B cell (primary cell): ENCODE data around the gene SDF2L1. TPM values are rescaled to one million over a fixed set of nuclear protein-coding genes. Genes with fewer than 3 reads are reported as not detected.

Experiments used
- ATAC-seq: fragments of 200-7000 bp; cut with Tn5 transposase; one replicate; pipeline ENCODE4 v1.10.0; 2021; ENCODE audit warnings: low read depth, mild to moderate bottlenecking, moderate number of reproducible peaks, moderate library complexity
- CTCF ChIA-PET: fragments of 350-600 bp; sonication (Branson Sonifier 250); formaldehyde crosslinking; loops from one replicate; lab custom pipeline; 2021; ENCODE audit warnings: antibody characterized with exemption, inconsistent platforms; lab: Charles Lee
- POLR2A ChIA-PET: fragments of 350-600 bp; sonication (Branson Sonifier 250); formaldehyde crosslinking; loops from one replicate; lab custom pipeline; 2021; ENCODE audit warnings: antibody characterized with exemption; lab: Charles Lee
- DNase-seq: peaks from one replicate; pipeline ENCODE4 v3.0.0; 2013
- H2AFZ ChIP-seq: 2 replicates; pipeline ENCODE4 v1.6.1; 2012; ENCODE audit warnings: mild to moderate bottlenecking, low read depth, low read length; ENCODE audit not compliant: insufficient read depth, poor library complexity, severe bottlenecking
- H3K27ac ChIP-seq, 2 donors: 1 replicate in 1 of 2; 2 replicates in 1 of 2; pipeline ENCODE4 v1.5.1; 2012 to 2013; ENCODE audit warnings: low read length in 2 of 2, mild to moderate bottlenecking in 2 of 2, moderate library complexity in 1 of 2
- H3K27me3 ChIP-seq, 4 experiments: fragments of 200-600 bp in 1 of 4; sonication (generic) in 1 of 4; replicated peaks in 1 of 4; 1 replicate in 2 of 4; 2 replicates in 2 of 4; pipeline versions ENCODE4 v1.6.1 to v1.7.0; 2013 to 2016; ENCODE audit warnings: low read length in 3 of 4, mild to moderate bottlenecking in 2 of 4, mixed read lengths in 1 of 4, moderate library complexity in 1 of 4; ENCODE audit not compliant: insufficient read depth in 4 of 4, control insufficient read depth in 3 of 4; ENCODE audit errors: control extremely low read depth in 1 of 4
- H3K36me3 ChIP-seq, 2 experiments: replicated peaks in 1 of 2; 1 replicate in 1 of 2; 2 replicates in 1 of 2; pipeline versions ENCODE4 v1.6.1 to v1.7.1; 2013; ENCODE audit warnings: low read length in 1 of 2; ENCODE audit not compliant: insufficient read depth in 2 of 2, control insufficient read depth in 1 of 2; ENCODE audit errors: control extremely low read depth in 1 of 2, extremely low read depth in 1 of 2
- H3K4me1 ChIP-seq, 2 donors: fragments of 200-600 bp in 1 of 2; sonication (generic) in 1 of 2; 1 replicate in 1 of 2; 2 replicates in 1 of 2; pipeline versions ENCODE4 v1.5.1 to v1.6.1; 2013 to 2017; ENCODE audit warnings: low read length in 2 of 2; ENCODE audit not compliant: control insufficient read depth in 2 of 2, insufficient read depth in 2 of 2
- H3K4me2 ChIP-seq: replicated peaks from 2 replicates; pipeline ENCODE3; 2012; ENCODE audit warnings: mild to moderate bottlenecking, low read depth, low read length; ENCODE audit not compliant: poor library complexity, severe bottlenecking
- H3K4me3 ChIP-seq, 5 experiments: fragments of 200-600 bp in 1 of 5; sonication (generic) in 1 of 5; 1 replicate in 3 of 5; 2 replicates in 2 of 5; pipeline versions ENCODE4 v1.5.1 to v1.7.0; 2011 to 2016; ENCODE audit warnings: low read length in 4 of 5, mild to moderate bottlenecking in 4 of 5, low read depth in 2 of 5, control low read depth in 1 of 5, moderate library complexity in 1 of 5; ENCODE audit not compliant: insufficient read depth in 1 of 5; ENCODE audit errors: control extremely low read depth in 1 of 5, extremely low read depth in 1 of 5
- H3K79me2 ChIP-seq: fragments of 200-600 bp; sonication (generic); one replicate; pipeline ENCODE4 v1.6.0; 2016; ENCODE audit warnings: low read length; ENCODE audit not compliant: control insufficient read depth, insufficient read depth
- H3K9ac ChIP-seq: fragments of 200-600 bp; sonication (generic); 2 replicates; pipeline ENCODE4 v1.6.1; 2017; ENCODE audit warnings: mild to moderate bottlenecking, low read length, moderate library complexity
- H3K9me3 ChIP-seq, 3 donors: one replicate each; pipeline versions ENCODE4 v1.6.1 to v1.7.1; 2013; ENCODE audit warnings: low read length in 2 of 3; ENCODE audit not compliant: control insufficient read depth in 2 of 3, insufficient read depth in 1 of 3; ENCODE audit errors: control extremely low read depth in 1 of 3
- H4K20me1 ChIP-seq: 2 replicates; pipeline ENCODE4 v1.6.0; 2012; ENCODE audit warnings: mild to moderate bottlenecking, low read length; ENCODE audit not compliant: insufficient read depth, control insufficient read depth, poor library complexity, severe bottlenecking
- H3K27ac Mint-ChIP-seq: one replicate; pipeline ENCODE4 v1.8.0; 2021; ENCODE audit warnings: mixed read lengths
- H3K27me3 Mint-ChIP-seq: one replicate; pipeline ENCODE4 v1.8.0; 2021; ENCODE audit warnings: mixed read lengths
- H3K4me1 Mint-ChIP-seq: one replicate; pipeline ENCODE4 v1.8.0; 2021; ENCODE audit warnings: mixed read lengths
- H3K4me3 Mint-ChIP-seq: one replicate; pipeline ENCODE4 v1.8.0; 2021; ENCODE audit warnings: mixed read lengths
- H3K9me3 Mint-ChIP-seq: one replicate; pipeline ENCODE4 v1.8.0; 2022; ENCODE audit warnings: mixed read lengths; ENCODE audit not compliant: insufficient read depth
- CTCF ChIP-seq: fragments of 200-600 bp; IDR thresholded peaks from one replicate; pipeline ENCODE4 v1.8.0; 2022; ENCODE audit warnings: antibody characterized with exemption, mild to moderate bottlenecking
- EZH2 ChIP-seq: IDR thresholded peaks from 2 replicates; pipeline ENCODE4 v1.6.1; 2012; ENCODE audit warnings: borderline replicate concordance, low read depth, mild to moderate bottlenecking, moderate library complexity, low read length; ENCODE audit not compliant: insufficient read depth, poor library complexity, severe bottlenecking
- WGBS: methylation state at CpG from one replicate; pipeline ENCODE4 v1.1.5; 2013; ENCODE audit warnings: missing lambda C conversion rate; ENCODE audit not compliant: insufficient coverage; 5-methylcytosine and 5-hydroxymethylcytosine counted together
- intact Hi-C: fragments of 100-400 bp; cut with micrococcal nuclease; formaldehyde crosslinking; loops from one replicate; pipeline ENCODE4 v1.10.0; 2022
- polyA plus RNA-seq: library from polyadenylated mRNA; depleted of rRNA; stranded (reverse); fragments of >200 nt; gene quantifications from 2 replicates; pipeline ENCODE4 v1.2.3, GENCODE V29; 2012
- total RNA-seq, 2 donors: library from RNA; stranded (reverse); fragments of 120-200 nt in 1 of 2; gene quantifications; 1 replicate in 1 of 2; 2 replicates in 1 of 2; pipeline versions ENCODE4 v1.2.3 to v1.2.4, GENCODE V29; 2013 to 2022

The SDF2L1 gene
- total and polyA plus RNA-seq, 2 donors (not counting 1 experiment from before 2014, with no cell fraction given): 15.2 to 23.5 TPM

GRCh38 chr22:21672107-21672629, 30.1 kb downstream of the SDF2L1 start:
- DNase-seq (no peak), ATAC-seq (no peak)
- no peak overlapping the region for H3K4me3 ChIP-seq
- Mint-ChIP-seq H3K27ac (no peak overlapping the region), H3K27me3 (no peaks in the 10 kb centered on the region), H3K4me3 (no peak overlapping the region), H3K9me3 (no peaks in the 10 kb centered on the region), H3K4me1 (peaks cover 13% of the 10 kb centered on the region)
- peaks cover 46% of the 10 kb centered on the region for H3K79me2 ChIP-seq
- H3K36me3 ChIP-seq: peaks cover 7 to 59% of the 10 kb centered on the region in 2 experiments
- H2AFZ ChIP-seq: no peak overlapping the region
- no peaks in the 10 kb centered on the region for H3K9me3 ChIP-seq
- TF ChIP-seq CTCF: no peak
- TF ChIP-seq EZH2: no peak
- POLR2A ChIA-PET: no interaction called here
- no peaks in the 10 kb centered on the region for H3K27me3 ChIP-seq
- H3K27ac ChIP-seq: no peak overlapping the region
- WGBS: 91% methylated on average over 4 of the region's 6 CpGs
- H3K9ac ChIP-seq: no peak overlapping the region
- no peak overlapping the region for H3K4me2 ChIP-seq
- CTCF ChIA-PET: no interaction called here
- intact Hi-C loops: no loop called here
- peaks cover 3% of the 10 kb centered on the region in 2 donors for H3K4me1 ChIP-seq
- peaks cover 51% of the 10 kb centered on the region for H4K20me1 ChIP-seq

- Histone ChIP-seq H3K27me3 (no peaks in the 10 kb centered on the region), H4K20me1 (peaks cover 51% of the 10 kb centered on the region), H3K36me3 (peaks cover 7 to 61% of the 10 kb centered on the region in 2 experiments), H3K4me3 (no peak overlapping the region), H3K4me1 (no peaks in the 10 kb centered on the region), H3K79me2 (peaks cover 37% of the 10 kb centered on the region), H3K9me3 (no peaks in the 10 kb centered on the region), H3K4me2 (no peak overlapping the region), H3K27ac (no peak overlapping the region), H2AFZ (no peak overlapping the region), H3K9ac (no peak overlapping the region)
- no peaks in the 10 kb centered on the region for H3K9me3 Mint-ChIP-seq
- no peak for ATAC-seq
- H3K4me1 Mint-ChIP-seq: peaks cover 5% of the 10 kb centered on the region
- no peak overlapping the region for H3K27ac Mint-ChIP-seq
- POLR2A ChIA-PET: no interaction called here
- no peak for DNase-seq
- CTCF ChIA-PET: no interaction called here
- no peak overlapping the region for H3K4me3 Mint-ChIP-seq
- TF ChIP-seq EZH2 (no peak), CTCF (no peak)
- H3K27me3 Mint-ChIP-seq: no peaks in the 10 kb centered on the region
- WGBS: 97% methylated on average over 10 of the region's 12 CpGs
- intact Hi-C loops: no loop called here
These were observed 31.6 kb downstream of the SDF2L1 start for GRCh38 chr22:21673534-21674321.
